Measurements from ENCODE around the gene MGLL. TPM values are rescaled to one million over a fixed set of nuclear protein-coding genes. Genes with fewer than 3 reads are reported as not detected.

The MGLL gene
- total RNA-seq, 1 donor from 2014 or later = 27.3 TPM

GRCh38 chr3:127711896-127712295, 110.4 kb downstream of the MGLL start:
- TF ChIP-seq, protein P1, sequence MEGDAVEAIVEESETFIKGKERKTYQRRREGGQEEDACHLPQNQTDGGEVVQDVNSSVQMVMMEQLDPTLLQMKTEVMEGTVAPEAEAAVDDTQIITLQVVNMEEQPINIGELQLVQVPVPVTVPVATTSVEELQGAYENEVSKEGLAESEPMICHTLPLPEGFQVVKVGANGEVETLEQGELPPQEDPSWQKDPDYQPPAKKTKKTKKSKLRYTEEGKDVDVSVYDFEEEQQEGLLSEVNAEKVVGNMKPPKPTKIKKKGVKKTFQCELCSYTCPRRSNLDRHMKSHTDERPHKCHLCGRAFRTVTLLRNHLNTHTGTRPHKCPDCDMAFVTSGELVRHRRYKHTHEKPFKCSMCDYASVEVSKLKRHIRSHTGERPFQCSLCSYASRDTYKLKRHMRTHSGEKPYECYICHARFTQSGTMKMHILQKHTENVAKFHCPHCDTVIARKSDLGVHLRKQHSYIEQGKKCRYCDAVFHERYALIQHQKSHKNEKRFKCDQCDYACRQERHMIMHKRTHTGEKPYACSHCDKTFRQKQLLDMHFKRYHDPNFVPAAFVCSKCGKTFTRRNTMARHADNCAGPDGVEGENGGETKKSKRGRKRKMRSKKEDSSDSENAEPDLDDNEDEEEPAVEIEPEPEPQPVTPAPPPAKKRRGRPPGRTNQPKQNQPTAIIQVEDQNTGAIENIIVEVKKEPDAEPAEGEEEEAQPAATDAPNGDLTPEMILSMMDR (IDR thresholded peaks at IDR 0.05; ENCODE audit: insufficient read depth, low read depth, low read length) = no peak
- TF ChIP-seq EZH2 (IDR thresholded peaks at IDR 0.05; ENCODE audit: insufficient read depth, low read length) = no peak
- Histone ChIP-seq H3K4me3 (ENCODE audit: insufficient read depth, low read depth, low read length) (no peak overlapping the region), H3K4me1 (ENCODE audit: insufficient read depth, low read length) (peaks cover 10% of the 10 kb centered on the region), H3K79me2 (ENCODE audit: insufficient read depth, low read length) (no peaks in the 10 kb centered on the region), H3K36me3 (ENCODE audit: insufficient read depth, low read length) (no peaks in the 10 kb centered on the region), H3K27ac (ENCODE audit: low read depth, low read length) (no peak overlapping the region), H3K9me3 (ENCODE audit: insufficient read depth, low read depth, low read length) (no peaks in the 10 kb centered on the region), H2AFZ (ENCODE audit: low read depth, low read length) (no peak overlapping the region), H3K27me3 (ENCODE audit: insufficient read depth, low read length) (no peaks in the 10 kb centered on the region), H4K20me1 (ENCODE audit: insufficient read depth, low read length) (no peaks in the 10 kb centered on the region), H3K4me2 (ENCODE audit: low read length) (no peak overlapping the region), H3K9ac (ENCODE audit: low read length) (no peak overlapping the region)
- Mint-ChIP-seq H3K27me3 (ENCODE audit: low read depth, unreplicated experiment) (peaks cover 11% of the 10 kb centered on the region), H3K4me3 (ENCODE audit: unreplicated experiment) (no peak overlapping the region), H3K36me3 (ENCODE audit: low read depth, unreplicated experiment) (peaks cover 15% of the 10 kb centered on the region), H3K27ac (ENCODE audit: unreplicated experiment) (no peak overlapping the region), H3K9me3 (ENCODE audit: unreplicated experiment) (no peaks in the 10 kb centered on the region), H3K4me1 (ENCODE audit: low read depth, unreplicated experiment) (peaks cover 4% of the 10 kb centered on the region)
- FAIRE-seq (no peak), DNase-seq (ENCODE audit: low read depth) (no peak)

- no peak for DNase-seq (ENCODE audit: low read depth)
- no peak for FAIRE-seq
- Histone ChIP-seq H3K9ac (ENCODE audit: low read length) (no peak overlapping the region), H3K9me3 (ENCODE audit: insufficient read depth, low read depth, low read length) (no peaks in the 10 kb centered on the region), H4K20me1 (ENCODE audit: insufficient read depth, low read length) (no peaks in the 10 kb centered on the region), H3K4me1 (ENCODE audit: insufficient read depth, low read length) (peaks cover 10% of the 10 kb centered on the region), H3K36me3 (ENCODE audit: insufficient read depth, low read length) (no peaks in the 10 kb centered on the region), H3K79me2 (ENCODE audit: insufficient read depth, low read length) (no peaks in the 10 kb centered on the region), H3K4me2 (ENCODE audit: low read length) (peak overlapping the region; percentile 37), H3K4me3 (ENCODE audit: insufficient read depth, low read depth, low read length) (no peak overlapping the region), H3K27me3 (ENCODE audit: insufficient read depth, low read length) (no peaks in the 10 kb centered on the region), H2AFZ (ENCODE audit: low read depth, low read length) (no peak overlapping the region), H3K27ac (ENCODE audit: low read depth, low read length) (no peak overlapping the region)
- TF ChIP-seq, protein P1 (IDR thresholded peaks at IDR 0.05; ENCODE audit: insufficient read depth, low read depth, low read length) = no peak
- TF ChIP-seq EZH2 (IDR thresholded peaks at IDR 0.05; ENCODE audit: insufficient read depth, low read length) = no peak
- Mint-ChIP-seq H3K36me3 (ENCODE audit: low read depth, unreplicated experiment) (peaks cover 14% of the 10 kb centered on the region), H3K4me3 (ENCODE audit: unreplicated experiment) (no peak overlapping the region), H3K9me3 (ENCODE audit: unreplicated experiment) (no peaks in the 10 kb centered on the region), H3K27ac (ENCODE audit: unreplicated experiment) (peak overlapping the region; percentile 47), H3K4me1 (ENCODE audit: low read depth, unreplicated experiment) (peaks cover 4% of the 10 kb centered on the region), H3K27me3 (ENCODE audit: low read depth, unreplicated experiment) (peaks cover 9% of the 10 kb centered on the region)
Measured at GRCh38 chr3:127711021-127711695, 111.2 kb downstream of the MGLL start.
